Stimulated activated CD8-positive, alpha-beta memory T cell treated with anti-CD3 and anti-CD28 coated beads, Interleukin-15, amount 100 ng/mL, for 1 hour (primary cell): ENCODE results near the gene OTUB2.

Experiments used
- DNase-seq: peaks from one replicate; pipeline ENCODE4 v3.0.0-alpha.2; 2020; ENCODE audit warnings: low read depth

OTUB2 gene

DNA sequence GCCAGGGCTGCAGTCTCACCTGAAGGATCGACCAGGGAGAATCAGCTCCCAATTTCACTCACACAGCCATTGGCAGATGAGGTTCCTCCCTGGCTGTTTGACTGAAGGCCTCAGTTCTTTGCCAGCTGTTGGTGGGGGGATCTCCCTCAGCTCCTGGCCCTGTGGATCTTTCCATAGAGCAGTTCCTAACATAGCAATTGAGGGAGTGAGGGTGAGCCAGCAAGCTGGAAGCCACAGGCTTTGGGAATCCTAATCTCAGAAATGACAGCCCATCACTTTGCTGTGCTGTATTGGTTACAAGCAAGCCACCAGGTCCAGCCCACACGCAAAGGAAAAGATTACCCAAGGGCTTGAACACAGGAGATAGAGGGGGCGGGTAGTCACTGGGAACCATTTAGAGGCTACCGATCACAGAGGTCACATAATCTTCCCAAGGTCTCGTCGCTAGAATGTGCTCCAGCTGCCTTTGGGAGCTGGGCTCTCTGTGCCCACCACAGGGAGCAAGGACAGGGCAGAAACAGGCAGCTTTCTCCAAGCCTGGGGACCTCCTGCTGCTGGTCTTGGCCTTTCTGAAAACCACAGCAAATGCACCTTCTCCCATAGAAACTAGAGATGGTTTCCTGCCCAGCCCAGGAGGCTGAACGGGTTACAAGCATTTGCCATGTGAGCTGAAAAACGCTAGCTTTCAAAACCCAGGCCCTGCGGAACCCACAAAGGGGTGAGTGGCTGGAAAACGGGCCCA is 4.6 kb upstream of the OTUB2 start:
- DNase-seq = no peak

DNA sequence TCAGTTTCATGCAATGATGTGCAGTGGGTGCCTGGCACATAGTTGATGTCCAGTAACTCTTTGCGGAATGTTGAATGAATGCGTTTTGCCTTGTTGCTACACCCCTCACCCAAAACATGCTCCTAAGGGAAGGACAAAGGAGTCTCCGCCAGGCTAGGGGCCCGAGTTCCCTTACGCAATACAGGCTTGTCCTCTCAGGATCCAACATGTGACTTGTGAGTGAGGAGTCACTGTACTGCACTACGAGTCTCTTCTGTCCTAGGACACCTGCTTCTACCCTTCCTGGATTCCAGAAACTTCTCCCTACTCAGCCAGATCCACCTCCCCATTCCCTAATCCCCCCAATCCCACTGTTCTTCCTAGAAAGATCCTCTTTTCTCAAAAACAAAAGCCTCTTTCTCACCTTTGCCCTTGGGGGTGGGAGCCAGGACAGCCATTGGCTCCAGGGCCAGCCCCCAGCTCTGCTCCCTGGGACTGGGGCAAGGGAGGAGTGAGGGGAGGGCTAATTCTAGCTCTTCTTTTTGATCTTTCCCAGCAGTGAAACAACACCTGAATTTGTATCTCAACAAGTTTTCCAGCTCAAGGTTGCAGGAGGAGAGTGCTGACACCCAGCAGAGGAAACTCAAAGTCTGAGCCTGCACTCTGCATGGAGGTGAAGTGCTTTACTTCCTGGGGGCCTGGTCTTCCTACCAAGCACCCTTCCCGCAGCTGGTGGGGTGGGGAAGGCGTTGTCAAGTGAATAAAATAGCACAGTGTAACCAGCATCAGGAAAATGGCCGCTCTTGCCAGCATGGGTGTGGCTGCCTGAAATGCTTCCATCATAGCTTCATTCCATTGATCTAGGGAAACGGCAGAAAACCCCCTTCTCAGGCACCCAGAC is 3.4 kb upstream of the OTUB2 start:
- DNase-seq = no peak

DNA sequence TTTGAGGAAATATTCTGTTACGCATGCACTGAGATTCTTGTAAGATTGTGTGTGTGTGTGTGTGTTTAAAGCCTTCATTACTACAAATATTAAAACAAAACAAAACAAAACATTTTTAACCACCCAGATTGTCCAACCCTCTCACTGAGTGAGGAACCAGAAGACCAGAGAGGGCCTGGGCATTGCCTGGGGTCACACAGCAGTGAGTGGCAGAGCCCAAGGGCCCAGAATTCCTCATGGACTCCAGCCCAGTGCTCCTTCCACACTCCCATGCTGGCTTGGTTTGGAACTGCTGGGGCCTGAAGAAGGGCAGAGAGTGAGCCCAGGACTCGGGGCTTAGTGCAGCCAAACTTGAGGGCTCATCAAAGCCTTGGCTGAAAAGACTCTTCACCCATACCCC is 1.6 kb upstream of the OTUB2 start:
- no peak for DNase-seq

DNA sequence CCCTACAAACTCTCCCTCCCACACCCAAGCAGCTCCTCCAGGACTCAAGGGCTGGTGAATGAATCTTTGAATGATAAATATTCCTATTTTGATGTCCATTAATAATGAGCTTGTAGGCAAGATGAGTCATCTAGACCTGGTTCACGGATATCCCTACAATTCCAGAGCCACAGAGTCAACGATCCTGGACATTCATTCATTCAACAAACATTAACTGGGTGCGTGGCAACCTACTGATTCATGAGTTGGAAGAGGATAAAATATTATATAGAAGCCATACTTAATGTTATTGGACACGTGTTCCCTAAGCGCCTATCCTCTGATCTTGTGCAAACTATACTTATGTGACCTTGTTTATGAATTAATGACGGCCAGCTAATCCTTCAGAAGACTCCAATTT is 420 bp upstream of the OTUB2 start:
- DNase-seq = no peak

DNA sequence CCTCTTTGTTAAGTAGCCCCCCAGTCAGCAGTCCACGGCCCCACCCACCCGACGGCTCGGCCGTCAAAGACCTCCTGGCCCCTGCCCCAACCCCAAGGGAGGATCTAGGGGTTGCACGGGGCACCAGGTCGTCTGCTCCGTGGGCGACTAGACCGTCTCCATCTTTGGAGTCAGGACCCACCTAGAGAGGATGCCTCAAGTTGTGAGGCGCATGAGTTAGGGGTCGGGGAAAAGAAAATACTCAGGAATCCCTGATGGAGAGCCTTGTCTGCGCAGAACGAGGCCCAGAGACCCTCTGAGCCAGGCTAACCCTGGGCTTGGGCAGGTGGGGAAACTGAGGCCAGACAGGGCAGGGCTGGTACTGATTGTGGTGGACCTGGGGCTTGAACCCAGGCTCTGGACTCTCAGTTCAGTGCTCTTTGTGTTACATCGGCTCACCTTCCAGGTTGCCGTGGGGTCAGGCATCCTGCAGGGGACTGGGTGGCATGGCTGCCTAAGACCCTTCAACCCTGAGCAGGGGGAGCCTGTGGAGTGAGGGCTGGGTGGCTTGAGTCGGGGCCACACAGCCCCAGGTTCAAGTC is 839 bp downstream of the OTUB2 start:
- DNase-seq = no peak

DNA sequence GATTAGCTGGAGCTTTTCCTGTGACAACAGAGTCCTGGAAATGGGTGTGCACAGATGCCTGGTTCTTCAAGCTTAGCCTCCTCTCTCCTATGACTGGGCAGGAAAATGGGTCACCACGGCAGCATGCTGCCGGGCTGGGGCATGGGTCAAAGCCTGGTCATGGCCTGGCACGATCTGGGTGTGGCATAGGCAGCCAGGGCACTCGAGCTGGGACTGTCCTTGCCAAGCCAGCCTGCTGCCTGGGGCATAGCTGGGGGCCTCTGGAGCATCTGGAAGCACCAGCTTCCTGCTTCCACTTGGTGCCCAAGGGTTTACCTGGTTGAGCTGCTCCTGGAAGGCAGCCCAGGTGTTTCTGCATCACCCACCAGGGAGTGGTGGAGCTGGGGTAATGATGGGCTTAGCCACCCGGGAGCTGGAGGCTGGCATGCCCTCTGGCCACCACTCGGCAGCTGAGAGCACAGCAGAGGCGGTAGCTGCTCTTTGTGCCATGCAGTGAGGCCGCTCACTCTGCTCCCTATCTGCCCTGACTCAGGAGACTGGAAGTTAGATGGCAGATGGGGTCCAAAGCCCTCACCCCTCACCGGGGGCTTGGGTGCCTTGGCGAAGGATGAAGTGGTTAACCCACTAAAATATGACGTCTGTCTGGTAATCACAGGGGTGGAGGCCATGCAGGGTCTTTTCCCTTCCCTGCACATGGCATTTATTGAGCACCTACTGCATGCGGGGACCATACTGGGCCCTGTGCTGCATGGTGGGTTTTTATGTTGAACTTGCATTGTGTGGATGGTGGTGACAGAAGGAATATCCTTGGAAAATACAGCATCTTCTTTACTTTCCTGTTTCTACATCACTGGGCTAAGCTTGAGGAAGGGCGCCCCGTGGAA is 1.7 kb downstream of the OTUB2 start:
- no peak for DNase-seq

DNA sequence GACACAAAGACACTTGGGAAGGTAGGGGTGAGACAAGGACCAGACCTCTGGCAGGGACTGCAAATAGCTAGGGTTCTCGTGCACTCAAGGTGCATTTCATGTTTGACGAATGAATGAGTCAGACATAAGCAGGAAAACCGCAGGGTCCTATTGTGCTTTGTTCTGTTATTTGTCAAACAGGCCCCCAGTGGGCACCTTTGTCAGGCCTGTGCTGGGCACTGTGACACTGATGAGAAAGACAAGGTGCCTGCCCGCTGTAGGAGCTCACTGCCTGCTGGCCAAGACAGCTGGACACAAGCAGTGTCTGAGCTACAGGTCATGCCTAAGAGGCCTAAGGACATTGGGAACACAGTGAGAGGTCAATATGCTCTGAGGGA is 2.3 kb downstream of the OTUB2 start:
- DNase-seq = no peak

DNA sequence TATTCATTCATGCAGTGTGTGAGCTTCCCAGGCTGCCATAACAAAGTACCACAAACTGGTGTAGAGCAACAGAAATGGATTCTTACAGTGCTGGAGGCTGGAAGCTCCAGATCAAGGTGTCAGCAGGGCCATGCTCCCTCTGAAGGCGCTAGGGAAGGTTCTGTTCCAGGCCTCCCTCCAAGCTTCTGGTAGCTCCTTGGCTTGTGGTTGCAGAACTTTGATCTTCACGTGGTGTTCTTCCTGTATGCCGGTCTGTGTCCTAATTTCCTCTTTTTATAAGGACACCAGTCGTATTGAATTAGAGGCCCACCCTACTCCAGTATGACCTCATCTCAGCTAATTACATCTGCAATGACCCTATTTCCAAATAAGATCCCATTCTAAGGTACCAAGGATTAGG is 3.1 kb downstream of the OTUB2 start:
- no peak for DNase-seq

DNA sequence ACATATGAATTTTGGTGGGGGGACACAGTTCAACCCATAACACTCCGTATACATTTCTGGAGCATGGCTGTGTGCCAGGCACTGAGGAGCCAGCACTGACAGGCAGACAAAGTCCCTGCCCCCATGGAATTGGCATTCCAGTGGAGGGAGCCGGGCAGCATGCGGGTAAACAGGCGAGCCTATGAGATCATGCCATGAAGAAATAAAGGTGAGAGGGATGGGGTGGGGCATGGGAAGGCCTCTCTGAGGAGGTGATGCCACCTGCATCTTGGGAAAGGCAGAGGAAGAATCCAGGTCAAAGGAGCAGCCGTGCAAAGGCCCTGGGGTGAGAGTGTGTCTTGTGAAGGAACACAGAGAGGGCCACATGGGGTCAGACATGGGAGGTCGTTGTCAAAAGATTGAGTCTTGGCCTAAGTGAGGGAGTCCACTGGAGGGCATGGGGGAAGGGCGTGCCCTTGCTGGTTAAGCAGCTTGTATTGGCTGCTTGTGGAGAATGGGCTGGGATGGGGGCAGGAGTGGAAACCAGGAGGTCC is 3.6 kb downstream of the OTUB2 start:
- DNase-seq = no peak

DNA sequence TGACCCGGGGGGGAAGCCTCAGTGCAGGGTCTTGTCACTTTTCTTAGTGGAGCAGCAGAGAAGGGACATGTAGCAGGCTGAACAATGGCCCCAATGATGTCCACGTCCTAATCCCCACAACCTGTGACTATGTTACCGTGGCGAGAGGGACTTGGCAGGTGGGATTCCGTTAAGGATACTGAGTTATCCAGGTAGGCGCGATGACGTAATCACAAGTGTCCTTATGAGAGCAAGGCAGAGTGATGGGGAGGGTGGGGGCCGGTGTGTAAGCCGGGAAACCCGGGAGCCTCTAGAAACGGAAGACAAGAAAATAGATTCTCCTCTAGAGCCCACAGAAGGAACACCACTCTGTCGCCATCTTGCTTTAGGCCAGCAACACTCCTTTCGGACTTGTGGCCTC is 4.4 kb downstream of the OTUB2 start:
- no peak for DNase-seq

DNA sequence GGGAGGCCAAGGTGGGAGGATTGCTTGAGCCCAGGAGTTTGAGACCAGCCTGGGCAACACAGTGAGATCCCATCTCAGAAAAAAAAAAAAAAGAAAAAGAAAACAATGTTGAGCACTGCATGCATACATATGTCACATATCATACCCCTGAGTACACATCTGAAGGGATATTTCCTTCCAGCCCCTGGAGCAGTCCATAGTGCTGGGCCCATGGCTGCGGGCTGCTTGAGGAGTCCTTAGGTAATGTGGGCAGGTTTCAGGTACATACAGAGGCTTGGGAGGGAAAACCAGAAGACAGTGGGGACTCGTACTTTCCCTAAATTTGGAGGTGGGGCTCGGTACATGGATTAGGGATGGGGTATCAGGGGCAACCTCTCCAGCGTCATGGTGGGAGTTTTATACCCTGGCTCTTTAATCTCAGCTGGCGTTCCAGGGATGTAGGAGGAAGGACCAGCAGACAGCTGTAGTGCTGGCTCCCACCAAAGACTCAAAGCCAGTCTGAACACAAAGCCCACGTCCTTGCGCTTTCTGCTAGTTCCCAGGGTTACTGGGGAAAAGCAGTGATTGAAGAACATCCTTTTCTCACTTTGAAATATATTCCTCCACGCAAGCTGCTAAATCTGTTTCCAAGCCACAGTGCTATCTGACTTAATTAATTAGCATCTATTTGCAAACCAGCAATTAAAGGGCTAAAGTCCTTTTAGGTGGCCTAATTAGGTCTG is 5.2 kb downstream of the OTUB2 start:
- DNase-seq = no peak

DNA sequence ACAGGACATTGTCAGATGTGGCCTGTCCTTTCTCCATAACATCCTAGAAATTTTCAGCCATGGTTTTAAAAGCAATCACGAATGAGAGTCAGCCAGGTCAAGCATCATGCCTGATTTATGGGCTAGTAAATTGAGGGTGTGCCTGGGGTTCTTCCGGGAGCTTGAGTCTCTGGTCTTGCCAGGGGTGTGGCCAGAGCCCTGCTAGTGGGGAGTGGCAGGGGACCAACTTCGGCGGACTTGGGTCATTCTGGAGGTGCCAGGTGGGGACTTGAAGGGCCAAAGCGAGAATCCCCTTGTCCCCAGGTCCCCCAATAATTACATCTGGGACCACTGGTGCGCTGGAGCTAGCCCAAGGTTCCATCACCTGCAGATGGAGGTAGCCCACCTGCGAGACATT is 5.7 kb downstream of the OTUB2 start:
- DNase-seq = no peak

DNA sequence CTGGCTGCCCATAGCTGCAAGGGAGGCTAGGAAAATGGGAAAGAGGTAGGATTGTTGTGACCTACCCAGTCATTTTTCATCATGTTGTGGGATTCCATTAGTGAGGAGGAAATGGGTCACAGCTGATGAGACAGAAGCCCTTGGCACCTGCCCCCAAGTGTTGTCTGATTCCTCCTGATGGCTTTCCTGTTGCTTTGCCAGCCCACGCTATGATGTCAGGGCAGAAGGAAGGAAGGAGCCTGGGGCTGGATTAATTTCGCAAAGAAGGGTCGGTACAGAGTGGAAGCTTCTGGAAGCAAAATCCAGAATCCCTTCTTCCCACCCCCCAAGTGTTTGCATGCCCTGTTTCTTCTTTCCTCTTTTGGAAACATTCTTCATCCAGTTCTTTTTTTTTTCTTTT is 8.7 kb downstream of the OTUB2 start:
- DNase-seq = no peak

DNA sequence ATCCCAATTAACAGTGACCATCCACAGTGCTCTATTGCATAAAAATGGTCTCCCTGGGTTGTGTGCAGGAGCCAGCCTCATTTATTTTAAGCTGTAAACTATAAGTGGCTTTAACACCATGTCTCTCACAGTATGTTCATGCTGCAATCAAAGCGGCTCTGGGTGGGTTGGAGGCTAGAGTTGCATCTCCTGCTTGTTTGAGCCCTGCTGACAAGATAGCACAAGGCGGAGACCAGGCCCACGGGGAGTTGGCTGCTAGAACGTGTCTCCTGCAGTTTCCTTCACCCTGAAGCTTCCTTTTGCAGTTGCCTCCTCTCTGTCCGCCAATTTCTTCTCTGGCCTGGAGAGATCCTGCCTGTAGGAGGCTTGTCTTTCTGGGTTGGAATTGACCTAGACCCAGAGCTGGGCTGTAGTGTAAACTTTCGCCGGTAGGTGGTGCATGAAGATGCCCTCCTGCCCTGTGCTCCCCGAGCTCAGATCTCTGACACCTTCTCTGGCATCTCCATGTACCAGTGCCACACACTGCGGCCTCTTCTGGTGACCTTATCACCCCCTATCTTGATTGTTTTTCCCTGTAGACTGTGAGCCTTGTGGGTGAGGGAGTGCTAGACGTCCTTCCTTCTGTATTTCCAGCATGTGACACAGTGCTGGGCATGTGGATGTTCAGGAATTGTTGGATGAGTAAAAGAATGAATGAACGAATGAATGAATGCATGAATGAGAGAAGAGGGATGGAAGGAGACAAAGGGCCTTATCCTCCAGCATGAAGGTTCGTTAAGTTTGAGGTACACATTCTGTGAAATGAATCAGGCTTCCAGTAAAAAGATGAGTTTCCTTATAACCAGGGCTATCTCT is 10.4 kb downstream of the OTUB2 start:
- DNase-seq = peak; percentile 58

DNA sequence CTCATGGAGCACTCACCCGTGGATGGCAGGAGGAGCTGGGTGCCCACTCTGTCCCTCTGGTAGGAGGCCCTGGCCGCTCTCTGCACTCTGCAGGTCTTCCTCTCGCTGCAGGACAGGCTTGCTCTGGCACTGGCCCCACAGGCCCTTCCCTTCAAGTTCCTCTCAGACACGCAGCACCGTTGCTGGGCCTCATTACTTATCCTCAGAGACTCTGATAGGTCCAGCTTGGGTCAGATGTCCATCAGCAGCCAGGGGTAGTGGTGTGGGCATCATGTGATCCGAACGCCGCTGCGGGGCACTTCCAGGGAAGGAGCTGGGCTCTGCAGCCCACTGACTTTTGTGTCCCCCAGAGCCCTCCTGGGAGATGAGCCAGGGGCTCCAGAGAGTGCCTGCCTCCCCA is 11.8 kb downstream of the OTUB2 start:
- DNase-seq = no peak

DNA sequence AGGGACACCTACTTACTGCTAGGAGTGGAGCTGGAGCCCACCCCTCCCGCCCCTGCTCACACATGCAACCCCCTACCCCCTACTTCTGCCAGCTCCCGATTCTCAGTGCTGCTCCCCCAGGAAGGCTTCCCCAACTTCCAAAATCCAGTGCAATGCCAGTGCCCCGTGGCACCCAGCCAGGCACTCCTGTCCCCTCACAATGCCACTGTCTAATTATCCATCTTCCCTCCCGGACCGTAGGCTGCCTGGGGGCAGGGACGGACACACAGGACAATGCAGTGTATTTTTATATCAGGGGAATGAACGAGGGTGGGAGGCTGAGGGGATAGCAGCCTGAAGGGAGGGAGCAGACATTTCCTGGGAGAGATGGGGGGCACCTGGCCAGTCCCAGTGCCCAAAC is 12.4 kb downstream of the OTUB2 start:
- no peak for DNase-seq

DNA sequence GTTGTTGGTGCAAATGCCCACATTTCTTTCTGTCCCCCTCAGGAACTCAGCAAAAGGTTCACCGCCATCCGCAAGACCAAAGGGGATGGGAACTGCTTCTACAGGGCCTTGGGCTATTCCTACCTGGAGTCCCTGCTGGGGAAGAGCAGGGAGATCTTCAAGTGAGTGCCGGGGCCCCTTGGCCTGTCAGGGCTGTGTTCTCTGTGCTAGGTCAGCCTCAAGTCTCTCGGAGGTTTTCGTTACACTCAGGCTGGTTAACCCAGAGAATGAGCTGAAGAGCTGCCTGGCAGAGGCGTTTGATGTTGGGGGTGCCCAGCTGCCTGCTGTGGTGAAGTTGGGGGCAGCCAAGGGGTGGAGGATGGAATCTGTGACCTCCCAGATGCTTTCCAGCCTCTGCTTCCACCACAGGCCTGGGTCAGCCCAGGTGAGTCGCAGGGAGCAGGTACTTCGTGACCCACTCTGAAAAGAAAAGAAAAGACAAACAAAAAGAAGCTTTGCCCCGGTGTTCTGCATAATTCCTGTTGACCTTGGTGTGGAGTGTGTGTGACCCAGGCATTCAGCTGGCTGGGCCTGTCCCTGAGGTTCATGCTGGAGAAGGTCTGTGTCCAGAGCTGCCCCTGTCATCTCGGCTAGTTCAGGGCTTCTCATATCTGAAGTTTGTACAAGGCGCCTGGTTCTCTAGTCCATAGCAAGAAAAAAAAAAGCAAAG is 12.9 kb downstream of the OTUB2 start:
- DNase-seq = no peak

DNA sequence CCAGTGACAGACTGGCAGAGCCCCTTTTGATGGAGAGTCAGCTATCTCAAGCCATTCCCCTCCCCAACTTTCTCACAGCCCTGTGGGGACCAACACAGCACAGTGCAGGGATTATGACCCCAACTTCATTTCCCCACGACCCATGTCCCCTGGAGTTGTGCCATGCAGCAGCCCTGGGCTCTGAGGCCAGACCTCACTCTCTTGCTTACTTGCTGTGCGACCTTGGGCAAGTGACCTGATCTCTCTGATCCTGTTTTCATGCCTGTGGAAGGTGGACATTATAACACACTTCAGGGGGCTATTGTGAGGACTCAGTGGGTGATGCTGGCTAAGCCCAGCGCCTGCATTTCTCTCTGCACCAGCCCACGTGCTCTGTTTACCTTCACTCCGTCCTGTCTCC is 14.1 kb downstream of the OTUB2 start:
- no peak for DNase-seq

DNA sequence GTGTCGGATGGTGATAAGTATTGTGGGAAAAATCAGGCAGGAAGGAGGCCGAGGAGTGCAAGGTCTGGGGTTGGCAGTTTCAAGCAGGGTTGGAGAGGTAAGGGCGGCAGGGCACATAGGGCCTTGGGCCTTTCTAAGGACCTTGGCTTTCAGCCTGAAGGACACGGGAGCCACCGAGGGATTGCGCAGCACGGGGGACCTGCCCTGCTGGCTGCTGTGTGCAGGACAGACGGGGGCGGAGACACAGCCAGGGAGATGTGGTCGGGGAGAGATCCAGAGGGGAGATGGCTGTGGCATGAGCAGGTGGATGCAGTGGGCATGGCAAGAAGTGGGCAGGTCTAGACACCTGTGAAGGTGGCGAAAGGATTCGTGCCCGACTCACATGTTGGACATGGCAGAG is 14.7 kb downstream of the OTUB2 start:
- no peak for DNase-seq
